Caki2 (cell line): Measurements from ENCODE around the gene USH2A. TPM values are rescaled to one million over a fixed set of nuclear protein-coding genes. Genes with fewer than 3 reads are reported as not detected.

ENCODE experiments used
- DNase-seq: peaks from one replicate; pipeline ENCODE4 v3.0.0-alpha.2; 2015; ENCODE audit warnings: low read depth
- in situ Hi-C: cut with HindIII; loops from 2 replicates; pipeline ENCODE4 v1.10.0; 2016; ENCODE audit warnings: low sequenced_read_pairs, low pct_unique_long_range_greater_than_20kb, mixed read lengths
- total RNA-seq: library from RNA; depleted of rRNA; stranded (reverse); fragments of >200 nt; shearing (Covaris generic); gene quantifications from 2 replicates; pipeline ENCODE4 v1.2.3, GENCODE V29; 2014; ENCODE audit warnings: low replicate concordance

Gene USH2A
- total RNA-seq, 1 experiment from 2014 or later = not detected

DNA sequence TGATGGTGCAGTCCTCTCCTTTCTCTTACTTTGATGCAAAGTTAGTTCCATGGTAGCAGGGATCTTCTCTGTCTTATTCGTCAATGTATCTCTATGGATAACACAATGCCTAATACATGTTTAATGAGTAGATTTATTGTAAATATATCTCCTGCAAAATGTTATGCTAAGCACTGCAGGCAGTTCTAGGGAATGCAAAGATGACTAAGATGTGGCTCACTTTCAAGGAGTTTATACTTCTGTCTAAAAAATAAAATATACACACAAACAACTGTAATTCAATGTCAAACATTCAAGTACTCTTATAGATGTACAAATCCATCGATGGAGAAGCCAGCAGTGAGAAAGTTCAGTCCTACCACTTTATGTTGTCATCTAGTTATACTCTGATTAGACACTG lies 661.8 kb downstream of the USH2A start:
- no peak for DNase-seq
- in situ Hi-C loops = no loop called here

DNA sequence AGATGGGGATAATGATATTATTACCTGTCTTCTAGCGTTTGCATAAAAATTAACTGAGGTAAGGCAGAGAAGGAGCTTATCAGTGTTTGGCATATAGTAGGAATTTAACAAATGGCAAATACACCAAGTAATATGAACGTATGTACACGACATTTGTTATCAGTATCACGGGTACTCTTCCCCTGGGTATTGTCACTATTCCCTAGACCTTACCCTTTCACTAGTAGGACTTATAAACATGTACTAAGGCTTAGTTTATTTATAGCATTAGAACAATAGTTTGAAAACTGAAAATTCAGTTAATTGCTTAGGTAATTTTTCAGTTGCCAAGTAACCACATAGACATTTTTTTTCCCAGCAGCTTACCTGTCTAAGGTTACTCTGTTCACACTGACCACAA lies 669.1 kb downstream of the USH2A start:
- DNase-seq = no peak
- in situ Hi-C loops = no loop called here

DNA sequence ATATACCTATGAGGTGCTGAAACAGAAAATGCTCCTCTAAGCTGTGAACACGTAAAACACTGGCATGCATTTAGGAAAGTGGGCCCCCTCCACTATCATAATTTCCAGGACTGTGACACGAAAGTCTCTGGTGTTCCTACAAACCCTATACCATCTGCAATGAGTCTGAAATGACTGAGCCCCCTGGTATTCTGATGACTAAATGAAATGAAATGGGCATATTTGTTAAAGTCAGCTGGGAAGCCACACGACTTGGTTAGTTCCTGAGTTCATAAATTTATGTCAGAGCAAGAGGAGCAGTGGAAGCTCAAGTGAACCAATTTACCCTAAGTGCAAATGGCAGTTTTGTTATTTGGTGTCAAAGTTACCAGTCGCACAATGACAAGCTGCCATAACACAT lies 673.8 kb downstream of the USH2A start:
- in situ Hi-C loops = no loop called here

DNA sequence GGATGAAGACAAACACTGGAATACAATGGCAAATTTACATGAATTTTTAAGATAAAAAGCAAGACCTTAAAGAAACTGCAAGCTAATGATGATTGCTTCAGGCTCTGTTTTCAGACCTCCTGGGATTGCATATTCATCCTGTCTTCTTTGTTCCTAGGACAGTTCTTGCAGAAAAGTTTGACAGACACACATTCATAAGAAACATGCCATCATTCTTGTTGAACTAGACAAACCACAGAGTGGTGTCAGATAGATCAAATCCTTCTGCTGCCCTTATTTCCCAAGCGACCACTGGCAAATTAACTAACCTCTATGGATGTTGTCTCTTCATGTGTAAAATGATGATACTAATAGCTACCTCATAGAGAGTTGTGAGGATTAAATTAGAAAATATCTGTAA lies 674.8 kb downstream of the USH2A start:
- in situ Hi-C loops = no loop called here
- no peak for DNase-seq

More for the DNA sequence above, 673.8 kb downstream of the USH2A start:
- no peak for DNase-seq

DNA sequence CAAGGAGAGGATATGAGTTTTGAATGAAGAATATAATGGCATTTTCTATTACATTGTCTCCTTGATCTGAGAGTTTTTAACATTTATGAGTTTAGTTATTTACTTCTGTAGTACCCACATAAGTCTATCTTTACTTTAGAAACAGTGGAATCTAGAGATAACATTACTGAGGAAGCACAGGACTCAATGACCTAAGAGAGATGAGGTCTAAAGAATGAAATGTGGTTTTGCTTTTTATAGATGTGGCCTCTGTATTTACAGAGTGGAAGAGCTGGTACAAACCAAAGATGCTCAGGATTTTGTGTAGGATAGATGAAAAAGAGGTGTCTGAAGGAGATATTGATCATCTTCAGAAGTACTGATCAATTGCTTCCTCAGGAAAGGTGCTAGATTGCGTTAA lies 678.8 kb downstream of the USH2A start:
- in situ Hi-C loops = no loop called here
- DNase-seq = no peak

DNA sequence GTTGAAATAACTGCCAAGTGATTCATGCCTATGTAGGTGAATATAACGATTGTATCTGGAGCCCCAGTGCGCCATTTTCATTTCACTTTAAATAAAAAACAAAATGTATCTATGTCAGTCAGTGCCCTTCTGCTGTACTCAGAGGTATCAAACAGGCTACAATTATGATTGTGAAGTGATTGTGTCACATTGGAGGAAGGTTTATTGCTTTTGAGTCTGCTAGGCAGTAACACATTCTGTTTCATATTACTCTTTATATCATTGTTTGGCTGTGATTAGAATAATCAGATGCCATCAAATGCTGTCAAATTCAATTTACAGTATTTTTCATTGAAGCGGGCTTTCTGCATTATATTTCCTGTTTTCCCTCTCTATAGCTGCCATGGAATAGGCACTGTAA lies 684.2 kb downstream of the USH2A start:
- no peak for DNase-seq
- in situ Hi-C loops = no loop called here

DNA sequence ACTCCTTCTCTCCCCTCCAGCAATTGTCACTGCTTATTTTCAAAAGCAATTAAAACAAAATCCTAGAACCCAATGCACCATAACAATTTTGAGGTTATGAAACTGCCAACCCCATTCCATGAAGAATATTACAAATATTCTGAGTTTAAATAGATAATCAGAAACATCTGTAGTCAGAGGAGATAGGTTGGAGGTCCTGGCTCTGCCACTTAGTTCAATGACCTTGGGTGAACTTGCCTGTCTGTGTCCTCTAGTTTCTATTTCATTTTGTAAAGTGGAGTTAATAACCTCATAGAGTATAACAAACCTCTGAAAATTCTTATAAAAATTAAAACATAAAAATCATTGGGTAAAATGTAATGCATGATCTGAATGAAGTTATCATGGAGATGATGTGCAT lies 691.5 kb downstream of the USH2A start:
- in situ Hi-C loops = no loop called here
- DNase-seq = no peak

DNA sequence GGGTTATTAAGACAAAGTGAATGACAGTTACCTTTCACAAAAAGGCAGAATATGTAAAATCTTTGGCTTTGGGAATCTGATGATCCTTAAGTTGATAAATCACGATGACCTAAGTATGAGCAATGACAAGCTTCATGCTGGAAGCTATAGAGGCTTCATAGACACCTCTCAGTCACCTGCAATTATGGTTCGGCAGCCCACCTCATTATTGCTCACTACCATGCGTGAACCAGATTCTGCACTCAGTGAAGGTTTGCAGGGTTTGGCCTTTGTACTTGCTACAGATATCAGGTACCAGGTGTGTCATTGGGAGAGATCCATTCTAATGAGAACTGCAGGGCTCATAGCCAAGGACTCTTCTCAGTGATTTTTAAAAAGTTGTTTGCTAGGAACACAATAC lies 692.6 kb downstream of the USH2A start:
- in situ Hi-C loops = no loop called here
- DNase-seq = no peak

DNA sequence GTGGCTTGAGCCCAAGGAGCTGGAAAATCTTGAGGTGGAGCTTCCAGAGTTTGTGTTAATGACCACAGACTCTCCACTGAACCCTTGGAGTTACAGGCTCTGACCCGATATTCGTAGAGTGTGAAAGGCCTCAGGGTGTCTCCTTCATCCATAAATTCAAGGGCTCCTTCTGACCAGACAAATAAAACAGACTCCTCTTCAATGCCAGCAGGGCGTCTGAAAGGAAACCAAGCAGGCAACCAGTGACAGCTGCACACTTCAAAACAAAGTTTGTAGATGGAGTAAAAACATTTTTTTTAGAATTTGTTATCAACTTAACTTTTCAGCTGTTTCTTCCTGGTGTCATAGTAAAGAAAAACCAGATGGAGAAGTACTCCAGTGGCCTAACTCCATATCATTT lies 695.1 kb downstream of the USH2A start:
- no peak for DNase-seq
- in situ Hi-C loops = no loop called here

DNA sequence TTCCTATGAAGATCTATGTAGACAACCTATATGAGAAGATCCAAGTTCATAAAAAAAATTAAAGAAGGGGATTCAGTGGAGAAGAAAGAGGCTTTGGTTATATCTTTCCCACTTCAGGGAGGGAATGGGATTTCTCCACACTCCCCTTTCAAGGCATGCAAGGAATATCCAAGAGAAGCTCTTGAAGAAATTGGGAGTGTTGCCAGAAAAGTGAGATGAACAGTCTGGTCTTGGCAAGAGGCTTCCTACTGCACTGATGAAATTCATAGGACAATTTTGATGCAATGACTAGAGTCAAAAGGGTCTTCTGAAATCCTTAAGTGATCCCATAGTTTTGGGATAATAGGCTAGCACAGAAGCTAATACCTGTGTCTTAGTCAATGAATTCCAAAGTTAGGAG lies 703.1 kb downstream of the USH2A start:
- DNase-seq = no peak
- in situ Hi-C loops = no loop called here

DNA sequence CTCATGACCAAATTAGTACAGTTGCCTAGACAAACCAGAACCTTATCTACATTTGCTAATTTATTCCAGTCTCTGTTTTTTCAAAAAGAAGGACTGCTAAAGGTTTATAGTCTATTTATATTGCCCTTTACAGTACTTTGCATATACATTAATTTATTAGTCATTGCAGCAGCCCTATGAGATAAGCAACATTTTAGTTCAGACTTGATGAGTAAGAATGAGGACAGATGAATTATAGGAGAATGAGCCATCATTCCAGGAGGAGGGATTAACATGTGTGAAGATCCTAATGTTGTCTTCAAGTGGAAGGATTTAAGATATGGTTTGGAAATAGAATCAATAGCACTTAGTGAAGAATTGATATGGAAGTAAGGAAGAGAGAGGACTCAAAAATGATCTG lies 703.7 kb downstream of the USH2A start:
- DNase-seq = no peak
- in situ Hi-C loops = no loop called here

DNA sequence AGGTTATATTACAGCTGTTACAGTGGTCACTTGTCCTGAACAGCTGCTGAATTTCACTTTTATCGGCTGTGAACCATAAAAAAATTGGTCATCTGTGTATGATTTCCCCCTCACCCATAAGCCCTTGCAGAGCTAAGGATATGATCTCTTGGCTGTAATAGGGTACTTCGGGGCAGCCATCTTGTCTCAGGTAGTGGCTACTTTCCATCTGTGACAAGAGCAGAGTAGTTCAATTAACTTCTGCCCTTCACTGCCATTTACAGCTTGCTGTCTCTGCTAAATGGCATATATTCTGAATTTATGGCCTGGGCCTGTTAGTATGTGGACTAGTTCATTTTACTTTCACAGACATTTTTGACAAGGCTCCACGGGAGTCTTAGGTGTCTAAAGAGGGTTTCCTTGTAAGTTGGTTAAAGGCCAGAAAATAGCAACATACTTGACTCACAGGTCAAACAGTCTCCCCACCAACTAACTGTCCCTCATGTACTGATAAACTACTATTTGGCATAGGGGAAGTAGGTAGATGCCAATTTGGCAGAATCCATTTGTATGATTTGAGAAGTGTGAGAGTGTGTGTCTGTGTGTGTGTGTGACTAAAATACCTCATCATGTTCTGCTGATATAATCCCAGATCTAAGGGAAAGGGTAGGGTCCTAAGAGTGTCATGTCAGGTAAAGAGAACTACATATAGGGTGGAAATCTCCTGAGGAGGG lies 704.5 kb downstream of the USH2A start:
- in situ Hi-C loops = no loop called here
- DNase-seq = no peak

DNA sequence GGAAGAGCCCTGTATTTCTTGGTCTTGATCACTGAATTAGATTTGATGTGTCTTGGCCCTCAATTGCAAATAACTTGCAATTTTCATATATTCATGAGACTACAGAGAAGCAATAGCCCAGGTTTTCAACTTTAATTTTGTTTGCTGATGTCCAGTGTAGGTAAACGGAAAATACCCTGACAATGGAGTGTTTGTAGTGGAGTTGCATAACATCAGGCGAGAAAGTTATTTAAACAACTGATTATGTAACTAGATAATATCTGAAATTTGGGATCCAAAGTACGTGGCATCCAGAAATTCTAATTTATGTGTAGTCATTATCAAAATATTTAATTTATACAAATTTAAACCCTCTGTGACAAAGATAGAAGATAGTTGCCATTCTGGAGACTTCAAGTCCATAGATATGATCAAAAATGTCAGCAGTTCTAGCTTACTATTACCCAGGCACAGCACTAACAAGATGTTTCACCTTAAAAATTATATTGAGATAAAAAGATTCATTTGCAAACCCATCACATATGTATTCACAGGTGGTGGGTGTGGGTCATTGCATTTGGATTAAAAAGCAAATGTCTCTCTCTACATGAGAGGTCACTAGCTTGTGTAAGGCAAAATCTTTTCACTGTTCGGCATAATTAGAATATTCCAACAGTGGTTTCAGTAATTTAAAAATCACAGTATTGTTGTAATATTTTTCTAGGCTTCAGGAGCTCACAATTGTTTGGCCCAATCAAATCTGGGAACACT lies 705.4 kb downstream of the USH2A start:
- in situ Hi-C loops = no loop called here
- no peak for DNase-seq

DNA sequence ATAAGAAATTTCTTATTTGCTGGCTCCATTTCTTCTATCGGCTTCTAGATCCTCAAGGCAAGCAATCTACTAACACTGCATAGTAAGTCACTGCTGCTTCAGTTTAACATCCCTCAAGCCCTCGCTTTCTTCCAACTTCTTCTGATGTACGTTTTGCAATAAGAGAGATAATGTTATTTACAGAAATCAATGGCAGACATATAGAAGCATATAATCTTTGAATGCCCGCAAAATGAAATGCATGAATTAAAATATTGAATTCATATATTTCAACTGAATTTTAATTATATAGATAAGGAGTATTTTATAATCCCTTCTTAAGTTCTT lies 712.4 kb downstream of the USH2A start:
- in situ Hi-C loops = no loop called here
- no peak for DNase-seq

DNA sequence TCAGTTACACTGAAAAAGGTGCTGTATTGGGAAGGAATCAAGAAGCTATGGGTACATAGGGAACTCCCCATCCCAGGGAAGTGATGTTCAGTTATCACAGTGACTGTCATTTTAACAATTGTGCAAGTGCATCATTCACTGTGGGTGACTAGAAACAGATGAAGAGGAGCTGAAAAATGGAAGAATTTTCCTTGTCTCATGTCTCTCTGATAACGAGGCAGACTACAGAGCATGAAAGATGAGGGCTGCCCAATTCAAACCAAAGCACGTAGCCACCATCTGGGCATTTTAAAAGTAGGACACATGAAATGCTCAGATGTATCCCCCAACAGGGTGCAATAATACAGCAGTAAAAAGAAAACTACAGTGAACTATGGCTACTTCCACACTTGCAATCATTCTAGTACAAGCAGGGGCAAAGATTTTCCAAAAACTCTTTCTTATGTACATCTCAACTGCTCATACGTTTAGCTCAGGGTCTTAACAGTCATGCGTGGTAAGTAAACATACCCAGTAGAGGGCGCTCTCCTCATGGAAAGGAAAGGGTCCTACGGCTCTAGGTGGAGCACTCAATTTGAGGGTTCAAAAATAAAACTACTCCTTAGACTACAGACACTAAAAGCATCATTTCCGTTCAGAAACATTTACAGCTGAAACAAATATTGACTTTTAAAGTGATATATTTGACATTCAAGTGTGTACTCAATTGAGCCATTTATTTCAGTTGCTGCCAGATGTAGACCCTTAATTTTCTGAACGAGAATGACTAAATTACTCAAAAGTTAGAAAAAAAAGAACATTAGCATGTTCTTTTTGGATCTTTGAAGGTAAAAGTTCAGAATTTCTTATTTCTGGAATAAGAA lies 713.0 kb downstream of the USH2A start:
- in situ Hi-C loops = no loop called here

DNA sequence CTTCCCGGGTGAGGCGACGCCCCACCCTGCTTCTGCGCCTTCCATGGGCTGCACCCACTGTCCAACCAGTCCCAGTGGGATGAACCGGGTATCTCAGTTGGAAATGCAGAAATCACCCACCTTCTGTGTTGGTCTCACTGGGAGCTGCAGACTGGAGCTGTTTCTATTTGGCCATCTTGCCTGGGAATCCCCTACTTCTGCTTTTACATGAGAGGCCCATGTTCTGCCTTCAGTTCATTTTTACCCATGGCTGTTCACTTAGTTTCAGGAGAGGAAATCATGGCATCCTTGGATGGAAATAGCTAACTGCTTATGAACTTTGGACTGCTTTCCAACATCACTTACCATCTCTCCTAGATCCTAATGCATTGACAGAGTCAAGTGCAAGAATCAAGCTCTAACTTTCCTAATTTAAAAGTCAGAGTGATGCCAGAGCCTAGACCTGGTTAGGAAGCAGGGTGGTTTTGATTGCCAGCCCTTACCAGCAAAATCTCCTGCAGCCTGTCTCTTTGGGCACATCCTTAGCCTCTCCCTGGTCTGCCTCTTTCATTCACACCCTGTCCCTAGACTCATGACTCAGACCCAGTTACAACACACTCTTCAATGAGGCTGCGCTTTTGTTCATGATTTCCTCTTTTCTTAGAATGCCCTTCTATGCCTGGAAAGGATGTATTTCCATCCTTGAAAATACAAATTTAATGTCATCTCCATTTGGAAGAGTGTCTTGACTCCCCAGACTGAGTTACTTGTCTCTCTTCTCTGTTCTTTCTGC lies 719.0 kb downstream of the USH2A start:
- no peak for DNase-seq

More for the DNA sequence above, 713.0 kb downstream of the USH2A start:
- peak; percentile 12 for DNase-seq

DNA sequence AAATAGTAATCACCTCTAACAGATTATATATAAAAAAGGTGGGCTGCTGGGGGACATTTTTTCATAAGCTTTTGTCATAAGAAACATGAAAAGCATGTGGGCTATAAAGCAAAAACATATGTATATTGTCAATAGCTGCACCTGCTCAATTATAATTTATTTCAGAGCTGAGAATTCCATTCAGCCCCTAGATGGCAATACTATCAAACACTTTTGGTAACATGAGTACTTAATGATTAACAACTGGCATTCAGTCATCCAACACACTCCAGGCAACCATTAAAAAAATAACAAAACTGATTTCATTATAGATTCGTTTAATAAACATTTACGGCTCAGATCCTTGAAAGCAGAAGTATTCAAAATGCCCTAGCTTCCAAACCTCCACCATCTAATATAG lies 741.0 kb downstream of the USH2A start:
- in situ Hi-C loops = no loop called here
- peak; percentile 25 for DNase-seq

More for the DNA sequence above, 719.0 kb downstream of the USH2A start:
- in situ Hi-C loops = no loop called here

DNA sequence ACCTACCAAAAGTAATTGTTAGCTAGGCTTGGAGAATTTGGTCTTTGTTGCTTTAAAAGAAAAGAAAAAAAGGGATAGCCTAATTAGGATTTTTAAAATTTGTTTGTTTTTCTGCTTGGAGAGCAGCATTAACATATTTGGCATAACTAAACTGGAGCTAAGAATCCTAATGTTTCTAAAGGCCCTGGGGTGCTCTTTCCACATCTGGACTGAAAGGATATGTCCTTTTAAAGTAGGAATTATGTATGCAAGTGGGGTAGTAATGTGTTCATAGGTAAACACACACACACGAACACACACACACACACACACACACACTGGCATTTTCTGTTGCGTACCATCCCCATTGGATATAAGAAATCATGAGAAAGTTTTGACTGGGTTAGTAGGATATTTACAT lies 742.2 kb downstream of the USH2A start:
- in situ Hi-C loops = no loop called here
- no peak for DNase-seq
